ENCODE measurements around the gene SHISA9. TPM values are rescaled to one million over a fixed set of nuclear protein-coding genes. Genes with fewer than 3 reads are reported as not detected.

The SHISA9 gene
- total RNA-seq, 6 donors from 2014 or later: 0.13 to 1.7 (median 0.20) TPM; not detected in 2

- no peak overlapping the region for H3K4me3 ChIP-seq
- ATAC-seq (ENCODE audit: low FRiP score in 2 of 2) (no peak), DNase-seq (no peak)
- 71 to 76% methylated on average over 3 of the region's 3 CpGs for WGBS, 2 donors
- no peaks in the 10 kb centered on the region for H3K36me3 ChIP-seq
- no peaks in the 10 kb centered on the region for H3K27me3 ChIP-seq
- TF ChIP-seq CTCF (IDR thresholded peaks at IDR 0.05) (no peak), POLR2AphosphoS5 (IDR thresholded peaks at IDR 0.05) (no peak), POLR2A (IDR thresholded peaks at IDR 0.05) (no peak), EP300 (IDR thresholded peaks at IDR 0.05) (no peak)
- no peak overlapping the region for H3K27ac ChIP-seq
- peaks cover 0 to 10% (median 3%) of the 10 kb centered on the region in 4 donors for H3K9me3 ChIP-seq
- no peaks in the 10 kb centered on the region for H3K4me1 ChIP-seq
Measured at GRCh38 chr16:13262270-13263090, 361.1 kb downstream of the SHISA9 start.

GRCh38 chr16:13264749-13265552 lies 363.6 kb downstream of the SHISA9 start:
- TF ChIP-seq EP300 (IDR thresholded peaks at IDR 0.05): no peak
- no peak for TF ChIP-seq POLR2A (IDR thresholded peaks at IDR 0.05)
- no peaks in the 10 kb centered on the region for H3K27me3 ChIP-seq
- WGBS, 2 donors: 70 to 78% methylated on average over 4 of the region's 4 CpGs
- no peak overlapping the region for H3K27ac ChIP-seq
- no peaks in the 10 kb centered on the region for H3K9me3 ChIP-seq
- DNase-seq (no peak), ATAC-seq (ENCODE audit: low FRiP score in 2 of 2) (no peak)
- H3K4me1 ChIP-seq: no peaks in the 10 kb centered on the region
- no peak overlapping the region for H3K4me3 ChIP-seq
- H3K36me3 ChIP-seq: no peaks in the 10 kb centered on the region

GRCh38 chr16:13269359-13269758 lies 368.0 kb downstream of the SHISA9 start:
- 94% methylated on average over 1 of the region's 1 CpG for WGBS, 2 donors
- TF ChIP-seq POLR2A (IDR thresholded peaks at IDR 0.05) (no peak), CTCF (IDR thresholded peaks at IDR 0.05) (no peak), POLR2AphosphoS5 (IDR thresholded peaks at IDR 0.05) (no peak), EP300 (IDR thresholded peaks at IDR 0.05) (no peak)
- ATAC-seq (ENCODE audit: low FRiP score in 2 of 2): no peak

GRCh38 chr16:13269905-13270528 lies 368.6 kb downstream of the SHISA9 start:
- ATAC-seq (ENCODE audit: low FRiP score in 2 of 2) (no peak), DNase-seq (no peak)
- H3K27me3 ChIP-seq: no peaks in the 10 kb centered on the region
- H3K9me3 ChIP-seq: no peaks in the 10 kb centered on the region
- no peaks in the 10 kb centered on the region for H3K36me3 ChIP-seq
- H3K4me3 ChIP-seq: no peak overlapping the region
- no peaks in the 10 kb centered on the region for H3K4me1 ChIP-seq
- H3K27ac ChIP-seq: no peak overlapping the region
- no peak for TF ChIP-seq EP300 (IDR thresholded peaks at IDR 0.05)
- TF ChIP-seq POLR2AphosphoS5 (IDR thresholded peaks at IDR 0.05): no peak
- TF ChIP-seq POLR2A (IDR thresholded peaks at IDR 0.05): no peak
- TF ChIP-seq CTCF (IDR thresholded peaks at IDR 0.05): no peak
- 58 to 69% methylated on average over 5 of the region's 5 CpGs for WGBS, 2 donors

More at GRCh38 chr16:13269359-13269758, 368.0 kb downstream of the SHISA9 start:
- Histone ChIP-seq H3K27me3 (no peaks in the 10 kb centered on the region), H3K4me3 (no peak overlapping the region), H3K9me3 (no peaks in the 10 kb centered on the region), H3K27ac (no peak overlapping the region), H3K36me3 (no peaks in the 10 kb centered on the region), H3K4me1 (no peaks in the 10 kb centered on the region)
- no peak for DNase-seq

- WGBS, 2 donors: 68 to 81% methylated on average over 1 of the region's 1 CpG
- ATAC-seq (ENCODE audit: low FRiP score in 2 of 2) (no peak), DNase-seq (no peak)
- Histone ChIP-seq H3K9me3 (no peaks in the 10 kb centered on the region), H3K27ac (no peak overlapping the region), H3K4me3 (no peak overlapping the region), H3K27me3 (no peaks in the 10 kb centered on the region), H3K4me1 (no peaks in the 10 kb centered on the region), H3K36me3 (no peaks in the 10 kb centered on the region)
- TF ChIP-seq EP300 (IDR thresholded peaks at IDR 0.05): no peak
- no peak for TF ChIP-seq POLR2AphosphoS5 (IDR thresholded peaks at IDR 0.05)
- TF ChIP-seq CTCF (IDR thresholded peaks at IDR 0.05): no peak
- no peak for TF ChIP-seq POLR2A (IDR thresholded peaks at IDR 0.05)
Measured at GRCh38 chr16:13270602-13271001, 369.2 kb downstream of the SHISA9 start.
